ENCODE data around the gene ZFP36L1.

- no peak for TF ChIP-seq CTCF (IDR thresholded peaks at IDR 0.05)
- TF ChIP-seq POLR2A (IDR thresholded peaks at IDR 0.05), result no peak
These were observed 27.7 kb upstream of the ZFP36L1 start for GRCh38 chr14:68820536-68820935.

Data from upper lobe of left lung (tissue), 4 donors.